AG09309 (cell line): ENCODE measurements around the gene GBA2.

Experiments used
- DNase-seq: peaks from one replicate; pipeline ENCODE4 v3.0.0-alpha.2; 2010; ENCODE audit warnings: low read depth
- H3K4me3 ChIP-seq: 2 replicates; pipeline ENCODE4 v1.5.1; 2011; ENCODE audit warnings: mild to moderate bottlenecking, low read depth, low read length, moderate library complexity; ENCODE audit not compliant: control insufficient read depth
- CTCF ChIP-seq: IDR thresholded peaks from 2 replicates; pipeline ENCODE4 v1.5.1; 2011; ENCODE audit warnings: mild to moderate bottlenecking, low read depth, low read length, inconsistent platforms; ENCODE audit not compliant: insufficient read depth, control insufficient read depth; ENCODE audit errors: missing control alignments

The GBA2 gene

GRCh38 chr9:35714579-35715252 is 34.3 kb downstream of the GBA2 start:
- no peak overlapping the region for H3K4me3 ChIP-seq
- no peak for DNase-seq
- no peak for TF ChIP-seq CTCF

- no peak for DNase-seq
- no peak overlapping the region for H3K4me3 ChIP-seq
- TF ChIP-seq CTCF = no peak
Measured at GRCh38 chr9:35714123-35714522, 34.9 kb downstream of the GBA2 start.

- no peak for TF ChIP-seq CTCF
- no peak for DNase-seq
- no peak overlapping the region for H3K4me3 ChIP-seq
Measured at GRCh38 chr9:35713578-35713977, 35.5 kb downstream of the GBA2 start.

GRCh38 chr9:35712762-35713400 is 36.1 kb downstream of the GBA2 start:
- no peak overlapping the region for H3K4me3 ChIP-seq
- DNase-seq = no peak
- no peak for TF ChIP-seq CTCF

- no peak for TF ChIP-seq CTCF
- no peak for DNase-seq
- H3K4me3 ChIP-seq = no peak overlapping the region
Measured at GRCh38 chr9:35711501-35712428, 37.3 kb downstream of the GBA2 start.

GRCh38 chr9:35710818-35711500 is 38.1 kb downstream of the GBA2 start:
- no peak for TF ChIP-seq CTCF
- no peak for DNase-seq

More at GRCh38 chr9:35710818-35711500, 38.1 kb downstream of the GBA2 start:
- H3K4me3 ChIP-seq = no peak overlapping the region
